ENCODE results near the gene CEP43.

DNA sequence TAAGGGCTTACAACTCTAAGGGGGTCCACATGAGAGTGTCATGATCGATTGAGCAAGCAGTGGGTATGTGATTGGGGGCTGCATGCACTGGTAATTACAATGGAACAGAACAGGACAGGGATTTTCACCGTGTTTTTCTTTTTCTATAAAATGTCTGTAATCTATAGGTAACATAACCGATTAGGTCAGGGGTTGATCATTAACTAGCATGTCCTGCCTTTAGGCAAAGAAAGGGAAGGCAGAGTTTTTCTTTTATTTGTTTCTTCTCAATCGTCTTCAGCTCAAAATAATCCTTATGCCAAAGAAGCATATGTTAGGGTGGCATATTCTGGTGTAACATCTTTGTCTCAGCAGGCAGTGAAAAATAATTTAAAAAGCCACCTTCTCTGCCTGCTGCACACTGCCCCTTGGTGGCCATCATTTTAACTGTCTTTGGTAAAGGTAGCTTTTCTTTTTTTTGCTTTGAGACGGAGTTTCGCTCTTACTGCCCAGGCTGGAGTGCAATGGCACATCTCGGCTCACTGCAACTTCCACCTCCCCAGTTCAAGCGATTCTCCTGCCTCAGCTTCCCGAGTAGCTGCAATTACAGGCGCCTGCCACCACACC lies 9.7 kb upstream of the CEP43 start:
- TF ChIP-seq EP300 (IDR thresholded peaks at IDR 0.05; ENCODE audit: low read depth) (no peak), POLR2A (IDR thresholded peaks at IDR 0.05) (no peak), POLR2AphosphoS5 (IDR thresholded peaks at IDR 0.05) (no peak)
- TF ChIP-seq, protein P1, sequence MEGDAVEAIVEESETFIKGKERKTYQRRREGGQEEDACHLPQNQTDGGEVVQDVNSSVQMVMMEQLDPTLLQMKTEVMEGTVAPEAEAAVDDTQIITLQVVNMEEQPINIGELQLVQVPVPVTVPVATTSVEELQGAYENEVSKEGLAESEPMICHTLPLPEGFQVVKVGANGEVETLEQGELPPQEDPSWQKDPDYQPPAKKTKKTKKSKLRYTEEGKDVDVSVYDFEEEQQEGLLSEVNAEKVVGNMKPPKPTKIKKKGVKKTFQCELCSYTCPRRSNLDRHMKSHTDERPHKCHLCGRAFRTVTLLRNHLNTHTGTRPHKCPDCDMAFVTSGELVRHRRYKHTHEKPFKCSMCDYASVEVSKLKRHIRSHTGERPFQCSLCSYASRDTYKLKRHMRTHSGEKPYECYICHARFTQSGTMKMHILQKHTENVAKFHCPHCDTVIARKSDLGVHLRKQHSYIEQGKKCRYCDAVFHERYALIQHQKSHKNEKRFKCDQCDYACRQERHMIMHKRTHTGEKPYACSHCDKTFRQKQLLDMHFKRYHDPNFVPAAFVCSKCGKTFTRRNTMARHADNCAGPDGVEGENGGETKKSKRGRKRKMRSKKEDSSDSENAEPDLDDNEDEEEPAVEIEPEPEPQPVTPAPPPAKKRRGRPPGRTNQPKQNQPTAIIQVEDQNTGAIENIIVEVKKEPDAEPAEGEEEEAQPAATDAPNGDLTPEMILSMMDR (IDR thresholded peaks at IDR 0.05): peak; percentile 31 to 57 (median 47)
